Hepatocyte (in vitro differentiated cells): ENCODE results near the gene RNF32. TPM values are rescaled to one million over a fixed set of nuclear protein-coding genes. Genes with fewer than 3 reads are reported as not detected.
"Not testable (repeated sequence)": the region's sequence is repeated elsewhere in the genome, so short reads cannot be mapped to it uniquely, and the experiment has no call there.

Source experiments
- DNase-seq: peaks from one replicate; pipeline ENCODE4 v3.0.0-alpha.2; 2016; ENCODE audit warnings: low spot score
- H2AFZ ChIP-seq: fragments of 200-600 bp; sonication (generic); 2 replicates; pipeline ENCODE4 v1.6.0; 2016; ENCODE audit warnings: antibody characterized with exemption, mild to moderate bottlenecking
- H3K27ac ChIP-seq: fragments of 200-600 bp; sonication (generic); 2 replicates; pipeline ENCODE4 v1.5.1; 2016; ENCODE audit warnings: mild to moderate bottlenecking
- H3K27me3 ChIP-seq: fragments of 200-600 bp; sonication (generic); 2 replicates; pipeline ENCODE4 v1.6.1; 2016
- H3K36me3 ChIP-seq: fragments of 200-600 bp; sonication (generic); replicated peaks from 2 replicates; pipeline ENCODE4 v1.5.1; 2016; ENCODE audit warnings: low read depth; ENCODE audit not compliant: insufficient read depth
- H3K4me1 ChIP-seq: fragments of 200-600 bp; sonication (generic); 2 replicates; pipeline ENCODE4 v1.5.1; 2016; ENCODE audit warnings: mild to moderate bottlenecking, moderate library complexity; ENCODE audit not compliant: insufficient read depth
- H3K4me2 ChIP-seq: fragments of 200-600 bp; sonication (generic); 2 replicates; pipeline ENCODE4 v1.6.0; 2016
- H3K4me3 ChIP-seq: fragments of 200-600 bp; sonication (generic); 2 replicates; pipeline ENCODE4 v1.5.1; 2016; ENCODE audit warnings: mild to moderate bottlenecking
- H3K79me2 ChIP-seq: fragments of 200-600 bp; sonication (generic); 2 replicates; pipeline ENCODE4 v1.6.0; 2017; ENCODE audit warnings: mild to moderate bottlenecking
- H3K9me2 ChIP-seq: fragments of 200-600 bp; sonication (generic); replicated peaks from 2 replicates; pipeline ENCODE4 v1.6.0; 2017; ENCODE audit warnings: mild to moderate bottlenecking; ENCODE audit not compliant: insufficient read depth
- H3K9me3 ChIP-seq: fragments of 200-600 bp; sonication (generic); 2 replicates; pipeline ENCODE4 v1.5.1; 2016; ENCODE audit warnings: low read depth, mild to moderate bottlenecking
- H4K20me1 ChIP-seq: fragments of 200-600 bp; sonication (generic); 2 replicates; pipeline ENCODE4 v1.6.0; 2016; ENCODE audit warnings: mild to moderate bottlenecking; ENCODE audit not compliant: insufficient read depth, poor library complexity, severe bottlenecking
- CTCF ChIP-seq: fragments of 200-600 bp; sonication (generic); IDR thresholded peaks from 2 replicates; pipeline ENCODE4 v1.5.1; 2016; ENCODE audit warnings: antibody characterized with exemption, mild to moderate bottlenecking; ENCODE audit not compliant: poor library complexity
- EZH2 ChIP-seq: fragments of 200-600 bp; sonication (generic); IDR thresholded peaks from 2 replicates; pipeline ENCODE4 v1.6.1; 2016; ENCODE audit warnings: antibody characterized with exemption, mild to moderate bottlenecking, borderline replicate concordance
- EZH2phosphoT487 ChIP-seq: fragments of 200-600 bp; sonication (generic); IDR thresholded peaks from one replicate; pipeline ENCODE4 v1.6.1; 2018; ENCODE audit warnings: antibody characterized with exemption, mild to moderate bottlenecking, low read depth, moderate library complexity; ENCODE audit not compliant: unreplicated experiment, severe bottlenecking
- WGBS: methylation state at CpG from one replicate; pipeline ENCODE4 v1.1.6; 2016; ENCODE audit warnings: low lambda C conversion rate; ENCODE audit errors: missing lambda C conversion rate; 5-methylcytosine and 5-hydroxymethylcytosine counted together
- polyA plus RNA-seq: library from polyadenylated mRNA; unstranded; fragments of >200 nt; fragmentation: Nextera tagmentation; extraction: Ambion mirVana; gene quantifications from 2 replicates; pipeline ENCODE4 v1.2.1, GENCODE V29; 2016
- total RNA-seq: library from RNA; depleted of rRNA; stranded (reverse); fragments of >200 nt; gene quantifications from 2 replicates; pipeline ENCODE4 v1.2.3, GENCODE V29; 2014

The RNF32 gene
- total and polyA plus RNA-seq, 2 experiments from 2014 or later: 1.4 to 2.9 TPM

- no peaks in the 10 kb centered on the region for H3K9me3 ChIP-seq
- no peak for DNase-seq
- 93% methylated on average over 3 of the region's 3 CpGs for WGBS
- no peaks in the 10 kb centered on the region for H3K79me2 ChIP-seq
- TF ChIP-seq EZH2phosphoT487 (no peak), CTCF (no peak)
- H2AFZ ChIP-seq: no peak overlapping the region
- no peak overlapping the region for H3K4me3 ChIP-seq
- H3K4me1 ChIP-seq: no peaks in the 10 kb centered on the region
- H4K20me1 ChIP-seq: no peaks in the 10 kb centered on the region
- H3K27me3 ChIP-seq: no peaks in the 10 kb centered on the region
- no peaks in the 10 kb centered on the region for H3K9me2 ChIP-seq
- H3K27ac ChIP-seq: no peak overlapping the region
- H3K4me2 ChIP-seq: no peak overlapping the region
- H3K36me3 ChIP-seq: no peaks in the 10 kb centered on the region
These were observed 53.1 kb downstream of the RNF32 start for GRCh38 chr7:156693627-156694026.

GRCh38 chr7:156697283-156697682 lies 56.7 kb downstream of the RNF32 start:
- H3K4me3 ChIP-seq, DNase-seq, H3K27me3 ChIP-seq: not testable (repeated sequence)

GRCh38 chr7:156698512-156698911 lies 57.9 kb downstream of the RNF32 start:
- WGBS: 96% methylated on average over 4 of the region's 4 CpGs
- not testable (repeated sequence) for DNase-seq, H3K4me1 ChIP-seq, H3K27me3 ChIP-seq, H3K79me2 ChIP-seq, H4K20me1 ChIP-seq, H3K9me3 ChIP-seq, H2AFZ ChIP-seq, H3K4me3 ChIP-seq, H3K36me3 ChIP-seq, H3K4me2 ChIP-seq, H3K9me2 ChIP-seq, H3K27ac ChIP-seq

More at GRCh38 chr7:156697283-156697682, 56.7 kb downstream of the RNF32 start:
- not testable (repeated sequence) for H2AFZ ChIP-seq, H3K4me2 ChIP-seq, H3K9me3 ChIP-seq, H3K4me1 ChIP-seq, H3K79me2 ChIP-seq, H3K36me3 ChIP-seq, H4K20me1 ChIP-seq, H3K27ac ChIP-seq, H3K9me2 ChIP-seq
- WGBS: 92% methylated on average over 9 of the region's 9 CpGs

- H3K27ac ChIP-seq, DNase-seq, H3K4me2 ChIP-seq, H3K79me2 ChIP-seq, H3K4me3 ChIP-seq, H4K20me1 ChIP-seq, H3K36me3 ChIP-seq, H3K9me2 ChIP-seq, H2AFZ ChIP-seq, H3K9me3 ChIP-seq, H3K4me1 ChIP-seq, H3K27me3 ChIP-seq: not testable (repeated sequence)
- WGBS: 100% methylated on average over 1 of the region's 1 CpG
These were observed 61.2 kb downstream of the RNF32 start for GRCh38 chr7:156701787-156702186.

GRCh38 chr7:156702399-156702798 lies 61.8 kb downstream of the RNF32 start:
- TF ChIP-seq EZH2 (no peak), EZH2phosphoT487 (no peak), CTCF (no peak)
- Histone ChIP-seq H4K20me1 (no peaks in the 10 kb centered on the region), H3K27ac (no peak overlapping the region), H3K79me2 (no peaks in the 10 kb centered on the region), H3K4me1 (no peaks in the 10 kb centered on the region), H3K9me2 (peaks cover 3% of the 10 kb centered on the region), H3K36me3 (no peaks in the 10 kb centered on the region), H3K4me3 (no peak overlapping the region), H3K27me3 (no peaks in the 10 kb centered on the region), H2AFZ (no peak overlapping the region), H3K9me3 (no peaks in the 10 kb centered on the region), H3K4me2 (no peak overlapping the region)
- DNase-seq: no peak
